K562 (cell line): ENCODE data around the gene SERPIND1. TPM values are rescaled to one million over a fixed set of nuclear protein-coding genes. Genes with fewer than 3 reads are reported as not detected.

Experiments
- HIVEP1 ChIP-seq: fragments of 250-450 bp; sonication (Bioruptor Pico); IDR thresholded peaks from 2 replicates; pipeline ENCODE4 v1.4.0; 2020; ENCODE audit warnings: mild to moderate bottlenecking
- HNRNPLL ChIP-seq: fragments of 200-400 bp; formaldehyde crosslinking; IDR thresholded peaks from 2 replicates; pipeline ENCODE4 v1.6.1; 2017; ENCODE audit warnings: low read length, low read depth, mild to moderate bottlenecking; ENCODE audit not compliant: poor library complexity, severe bottlenecking
- HSF4 ChIP-seq: fragments of 250-450 bp; sonication (Bioruptor Pico); IDR thresholded peaks from 2 replicates; pipeline ENCODE4 v2.1.2; 2022; ENCODE audit warnings: mild to moderate bottlenecking, moderate library complexity, borderline replicate concordance
- MAFK ChIP-seq: IDR thresholded peaks from 2 replicates; pipeline ENCODE4 v1.6.1; 2011; ENCODE audit warnings: low read length, improper control_type of control experiment
- NCOA2 ChIP-seq, 2 experiments: fragments of 450-650 bp; IDR thresholded peaks; 2 replicates each; pipeline ENCODE4 v1.6.1; 2018; ENCODE audit warnings: mild to moderate bottlenecking in 2 of 2, moderate library complexity in 1 of 2; ENCODE audit not compliant: partially characterized antibody in 2 of 2
- RCOR1 ChIP-seq, 2 experiments: IDR thresholded peaks; 2 replicates each; pipeline ENCODE4 v1.6.1; 2012; ENCODE audit warnings: low read depth in 2 of 2, low read length in 2 of 2, borderline replicate concordance in 1 of 2, improper control_type of control experiment in 1 of 2
- SIX5 ChIP-seq, 2 experiments: IDR thresholded peaks; 2 replicates each; pipeline ENCODE4 v1.6.1; 2011; ENCODE audit warnings: low read length in 2 of 2, borderline replicate concordance in 1 of 2, low read depth in 1 of 2, mild to moderate bottlenecking in 1 of 2, moderate library complexity in 1 of 2; ENCODE audit not compliant: insufficient read depth in 1 of 2
- SRSF7 ChIP-seq: fragments of 200-400 bp; formaldehyde crosslinking; optimal IDR thresholded peaks from 2 replicates; pipeline ENCODE3; 2017; ENCODE audit warnings: mild to moderate bottlenecking, low read depth, low read length
- ZNF174 ChIP-seq: fragments of 250-450 bp; sonication (Bioruptor Pico); IDR thresholded peaks from 2 replicates; pipeline ENCODE4 v1.4.0; 2020; ENCODE audit warnings: mild to moderate bottlenecking
- ZNF280A ChIP-seq: fragments of 450-650 bp; IDR thresholded peaks from 2 replicates; pipeline ENCODE4 v1.6.1; 2018; ENCODE audit warnings: mild to moderate bottlenecking, low read depth; ENCODE audit not compliant: partially characterized antibody
- ZNF407 ChIP-seq: fragments of 450-650 bp; IDR thresholded peaks from 2 replicates; pipeline ENCODE4 v1.6.1; 2016; ENCODE audit warnings: low read depth
- polyA plus RNA-seq, 8 experiments: library from polyadenylated mRNA; depleted of rRNA in 4 of 8; stranded (reverse) in 5 of 8; unstranded in 3 of 8; fragments of >200 nt; fragmentation: Nextera tagmentation in 2 of 8; fragmentation: Illumina TruSeq in 1 of 8; extraction: Ambion mirVana in 2 of 8; extraction: Trizol in 1 of 8; gene quantifications; 2 replicates each; pipeline versions ENCODE4 v1.2.1 to v1.2.3, GENCODE V29; 2011 to 2014; ENCODE audit warnings: inconsistent platforms in 1 of 8, missing spikeins in 1 of 8
- total RNA-seq, 7 experiments: library from RNA; depleted of rRNA in 6 of 7; stranded (reverse); fragments of >200 nt in 6 of 7; fragmentation: Illumina TruSeq in 2 of 7; extraction: Trizol in 2 of 7; gene quantifications; 2 replicates each; pipeline versions ENCODE4 v1.2.1 to v1.2.3, GENCODE V29; 2011 to 2021; ENCODE audit warnings: low replicate concordance in 1 of 7
- TF ChIP-seq, protein P1 (sequence below): IDR thresholded peaks from 3 replicates; pipeline ENCODE4 v1.6.1; 2011; ENCODE audit warnings: borderline replicate concordance, mild to moderate bottlenecking; ENCODE audit not compliant: insufficient read length, insufficient read depth
- TF ChIP-seq, protein P2 (sequence below): fragments of 250-450 bp; sonication (Bioruptor Pico); IDR thresholded peaks from 2 replicates; pipeline ENCODE4 v1.9.0; 2021; ENCODE audit warnings: mild to moderate bottlenecking, inconsistent platforms

SERPIND1 gene
- total and polyA plus RNA-seq, 9 of the 15 experiments (the other 6 are each of a cell fraction or from before 2014, with no cell fraction given): 0.04 to 0.11 (median 0.09) TPM; not detected in 6

GRCh38 chr22:20803696-20804324 is 29.9 kb downstream of the SERPIND1 start (continued):
- TF ChIP-seq ZNF407: no peak
- TF ChIP-seq, protein P1, sequence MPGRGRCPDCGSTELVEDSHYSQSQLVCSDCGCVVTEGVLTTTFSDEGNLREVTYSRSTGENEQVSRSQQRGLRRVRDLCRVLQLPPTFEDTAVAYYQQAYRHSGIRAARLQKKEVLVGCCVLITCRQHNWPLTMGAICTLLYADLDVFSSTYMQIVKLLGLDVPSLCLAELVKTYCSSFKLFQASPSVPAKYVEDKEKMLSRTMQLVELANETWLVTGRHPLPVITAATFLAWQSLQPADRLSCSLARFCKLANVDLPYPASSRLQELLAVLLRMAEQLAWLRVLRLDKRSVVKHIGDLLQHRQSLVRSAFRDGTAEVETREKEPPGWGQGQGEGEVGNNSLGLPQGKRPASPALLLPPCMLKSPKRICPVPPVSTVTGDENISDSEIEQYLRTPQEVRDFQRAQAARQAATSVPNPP: no peak
- TF ChIP-seq ZNF174: no peak
- no peak for TF ChIP-seq SIX5 (IDR thresholded peaks at IDR 0.05; ENCODE audit: borderline replicate concordance in 1 of 2, insufficient read depth in 1 of 2, low read depth in 1 of 2, low read length in 2 of 2)
- TF ChIP-seq HSF4 (CRISPR knock-in tag): 0 out of 2 replicates have a peak, but pooled peaks have one; percentile 68
- no peak for TF ChIP-seq ZNF280A
- TF ChIP-seq, protein P2, sequence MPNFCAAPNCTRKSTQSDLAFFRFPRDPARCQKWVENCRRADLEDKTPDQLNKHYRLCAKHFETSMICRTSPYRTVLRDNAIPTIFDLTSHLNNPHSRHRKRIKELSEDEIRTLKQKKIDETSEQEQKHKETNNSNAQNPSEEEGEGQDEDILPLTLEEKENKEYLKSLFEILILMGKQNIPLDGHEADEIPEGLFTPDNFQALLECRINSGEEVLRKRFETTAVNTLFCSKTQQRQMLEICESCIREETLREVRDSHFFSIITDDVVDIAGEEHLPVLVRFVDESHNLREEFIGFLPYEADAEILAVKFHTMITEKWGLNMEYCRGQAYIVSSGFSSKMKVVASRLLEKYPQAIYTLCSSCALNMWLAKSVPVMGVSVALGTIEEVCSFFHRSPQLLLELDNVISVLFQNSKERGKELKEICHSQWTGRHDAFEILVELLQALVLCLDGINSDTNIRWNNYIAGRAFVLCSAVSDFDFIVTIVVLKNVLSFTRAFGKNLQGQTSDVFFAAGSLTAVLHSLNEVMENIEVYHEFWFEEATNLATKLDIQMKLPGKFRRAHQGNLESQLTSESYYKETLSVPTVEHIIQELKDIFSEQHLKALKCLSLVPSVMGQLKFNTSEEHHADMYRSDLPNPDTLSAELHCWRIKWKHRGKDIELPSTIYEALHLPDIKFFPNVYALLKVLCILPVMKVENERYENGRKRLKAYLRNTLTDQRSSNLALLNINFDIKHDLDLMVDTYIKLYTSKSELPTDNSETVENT (CRISPR knock-in tag): peak; percentile 79; the same call in 1 of the 2 replicates
- no peak for TF ChIP-seq HNRNPLL
- TF ChIP-seq HIVEP1: no peak
- TF ChIP-seq RCOR1 (IDR thresholded peaks at IDR 0.05; ENCODE audit: borderline replicate concordance in 1 of 2, low read depth in 2 of 2, low read length in 2 of 2): peak in 1 of 2 experiments; percentile 71; a peak in 1 of 4 replicates
- no peak for TF ChIP-seq NCOA2 (IDR thresholded peaks at IDR 0.05; ENCODE audit: partially characterized antibody in 2 of 2)
- TF ChIP-seq SRSF7: no peak
- 0 out of 2 replicates have a peak, but pooled peaks have one; percentile 46 for TF ChIP-seq MAFK
